Spleen (tissue), 7 donors: ENCODE measurements around the gene SUN1.

Source experiments
- CTCF ChIP-seq, 11 experiments: fragments of 200-600 bp in 7 of 11; fragments of 450-650 bp in 4 of 11; sonication (generic) in 4 of 11; IDR thresholded peaks in 8 of 11; conservative IDR thresholded peaks in 3 of 11; 1 replicate in 7 of 11; 2 replicates in 4 of 11; pipeline versions ENCODE4 v1.4.0 to v1.8.0; 2016 to 2021; ENCODE audit warnings: antibody characterized with exemption in 11 of 11, inconsistent platforms in 4 of 11, mild to moderate bottlenecking in 1 of 11
- POLR2A ChIP-seq, 3 donors: fragments of 450-650 bp; IDR thresholded peaks; one replicate each; pipeline ENCODE4 v1.5.1; 2017; ENCODE audit warnings: antibody characterized with exemption in 3 of 3, mild to moderate bottlenecking in 1 of 3
- POLR2AphosphoS5 ChIP-seq, 3 donors: sonication (generic); formaldehyde crosslinking; IDR thresholded peaks; one replicate each; pipeline ENCODE4 v1.5.1; 2017; ENCODE audit warnings: antibody characterized with exemption in 3 of 3
- donor health status: DM: no; HTN: no; CAD: no; lungs with moderate emphysema.
- donor health status: DM: no; HTN: no; CAD: no.
- donor health status: DM: no; HTN: no; CAD: no.

- no peak for TF ChIP-seq POLR2A (IDR thresholded peaks at IDR 0.05)
- TF ChIP-seq CTCF (IDR thresholded peaks at IDR 0.05 in 8 of 11, conservative IDR thresholded peaks at IDR 0.05 in 3 of 11): no peak
- peak in 2 of 3 donors; percentile 22 to 53 for TF ChIP-seq POLR2AphosphoS5 (IDR thresholded peaks at IDR 0.05)
Observed at GRCh38 chr7:832167-832967, at the start of gene SUN1.
